Measurements from ENCODE around the gene CEP112.
"Not testable (repeated sequence)": the region's sequence is repeated elsewhere in the genome, so short reads cannot be mapped to it uniquely, and the experiment has no call there.

CEP112 gene

DNA sequence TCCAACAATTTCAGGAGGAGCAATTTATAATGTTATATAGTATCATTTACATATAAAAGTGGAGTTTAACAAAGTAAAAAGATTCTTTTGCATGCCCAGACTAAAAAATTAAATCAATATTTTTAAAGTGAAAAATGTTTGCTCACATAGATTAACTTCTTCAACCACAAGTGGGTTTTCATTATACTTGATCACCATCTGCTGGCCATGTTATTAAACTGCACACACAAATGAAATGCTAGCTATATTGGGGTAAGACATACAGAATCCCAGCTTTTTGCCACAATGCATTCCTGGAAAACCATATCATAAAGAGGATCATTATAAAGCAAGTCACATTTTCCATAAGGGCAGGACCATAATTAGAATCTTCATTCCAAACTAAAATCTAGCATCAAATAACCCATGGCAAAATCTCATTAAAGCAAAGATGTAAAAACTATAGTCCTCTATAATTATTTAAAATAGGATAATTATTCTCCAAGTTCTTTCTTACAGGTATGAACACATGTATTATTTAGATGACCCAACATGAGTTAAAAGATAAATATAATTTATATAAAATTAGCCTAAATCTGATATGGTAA, 26.3 kb downstream of the CEP112 start:
- peak; percentile 76 for FAIRE-seq
- DNase-seq (ENCODE audit: insufficient read length, low spot score) = peak; percentile 75

- FAIRE-seq; DNase-seq (ENCODE audit: insufficient read length, low spot score): not testable (repeated sequence)
Observed at GRCh38 chr17:66155055-66155454, 36.9 kb downstream of the CEP112 start.

DNA sequence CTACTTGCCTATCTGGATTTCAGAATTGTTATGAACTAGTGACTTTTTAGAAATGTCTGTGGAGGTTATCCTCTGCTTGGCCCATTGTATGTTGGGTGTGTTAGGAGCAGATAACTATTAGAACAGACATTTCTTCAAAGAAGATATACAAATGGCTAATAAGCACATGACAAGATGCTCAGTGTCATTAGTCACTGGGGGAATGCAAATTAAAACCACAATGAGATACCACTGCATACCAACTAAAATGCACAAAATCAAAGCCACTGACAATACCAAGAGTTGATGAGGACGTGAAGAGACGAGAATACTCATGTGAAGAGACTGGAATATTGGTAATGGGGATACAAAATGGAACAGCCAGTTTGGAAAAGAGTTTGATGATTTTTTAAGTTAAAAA, 39.2 kb downstream of the CEP112 start:
- FAIRE-seq = no peak

GRCh38 chr17:66150708-66151107, 41.2 kb downstream of the CEP112 start:
- FAIRE-seq (no peak), DNase-seq (ENCODE audit: insufficient read length, low spot score) (no peak)

More for the DNA sequence above, 39.2 kb downstream of the CEP112 start:
- DNase-seq (ENCODE audit: insufficient read length, low spot score) = no peak

DNA sequence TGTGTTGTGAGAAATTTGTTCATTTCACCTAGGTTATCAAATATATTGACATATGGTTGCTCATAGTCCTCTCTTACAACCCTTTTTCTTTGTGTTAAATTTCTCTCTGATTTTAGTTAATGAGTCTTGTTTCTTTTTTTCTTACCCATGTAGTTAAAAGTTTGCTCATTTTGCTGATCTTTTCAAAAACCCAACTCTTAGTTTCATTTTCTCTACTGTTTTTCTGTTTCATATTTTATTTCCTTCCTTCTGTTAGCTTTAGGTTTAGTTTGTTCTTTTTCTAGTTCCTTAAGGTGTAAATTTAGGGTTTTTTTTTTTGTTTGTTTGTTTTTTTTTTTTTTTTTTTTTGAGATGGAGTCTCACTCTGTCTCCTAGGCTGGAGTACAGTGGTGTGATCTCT, 42.4 kb downstream of the CEP112 start:
- DNase-seq (ENCODE audit: insufficient read length, low spot score) = no peak
- FAIRE-seq = no peak

DNA sequence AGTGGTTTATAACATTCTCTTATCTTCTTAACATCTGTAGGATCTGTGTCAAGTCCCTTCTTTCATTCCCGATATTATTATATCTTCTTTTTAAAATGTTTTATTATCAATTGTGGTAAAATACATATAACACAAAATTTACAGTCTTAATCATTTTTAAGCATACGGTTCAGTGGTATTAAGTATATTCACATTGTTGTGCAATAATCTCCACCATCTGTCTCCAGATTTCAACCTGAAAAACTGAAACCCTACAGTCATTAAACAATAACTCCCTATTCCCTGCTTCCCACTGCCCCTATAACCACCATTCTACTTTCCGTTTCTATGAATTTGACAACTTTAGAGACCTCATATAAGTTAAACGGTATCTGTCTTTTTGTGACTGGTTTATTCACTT, 45.5 kb downstream of the CEP112 start:
- FAIRE-seq = no peak
- DNase-seq (ENCODE audit: insufficient read length, low spot score) = no peak

DNA sequence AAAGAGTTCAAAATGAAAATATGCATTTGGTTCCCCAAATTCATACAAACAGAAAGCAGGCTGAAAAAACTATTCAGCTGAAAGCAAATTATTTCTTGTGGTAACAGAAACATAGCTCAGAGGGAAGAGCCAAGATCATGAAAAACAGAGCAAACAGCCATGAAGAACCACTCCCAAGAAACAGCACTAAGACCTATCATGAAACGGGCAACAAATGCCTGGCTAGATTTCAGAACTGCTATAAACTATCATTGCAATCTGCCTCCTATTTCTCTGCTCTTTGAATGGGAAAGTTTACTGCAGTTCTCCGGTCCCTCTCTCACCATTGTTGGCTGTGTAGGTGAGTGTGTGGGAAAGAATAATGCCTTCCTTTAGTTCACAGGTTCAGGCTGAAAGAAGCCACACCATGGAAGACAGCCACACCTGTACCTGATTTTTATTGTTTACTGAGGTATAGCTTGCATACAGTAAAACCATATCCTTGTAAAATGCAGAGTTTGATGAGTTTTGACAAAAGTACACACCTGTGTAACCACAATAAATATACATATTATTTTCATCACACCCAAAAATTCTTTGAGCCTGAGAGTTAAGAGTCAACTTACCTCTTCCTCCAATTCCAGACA, 48.2 kb downstream of the CEP112 start:
- DNase-seq (ENCODE audit: insufficient read length, low spot score) = no peak
- no peak for FAIRE-seq

- FAIRE-seq = no peak
- DNase-seq (ENCODE audit: insufficient read length, low spot score) = no peak
Observed at GRCh38 chr17:66142428-66142827, 49.5 kb downstream of the CEP112 start.

- FAIRE-seq (no peak), DNase-seq (ENCODE audit: insufficient read length, low spot score) (no peak)
Observed at GRCh38 chr17:66138120-66138519, 53.8 kb downstream of the CEP112 start.

- no peak for FAIRE-seq
Observed at GRCh38 chr17:66135896-66136295, 56.0 kb downstream of the CEP112 start.

GRCh38 chr17:66135219-66135618, 56.7 kb downstream of the CEP112 start:
- DNase-seq (ENCODE audit: insufficient read length, low spot score) (no peak), FAIRE-seq (no peak)

More at GRCh38 chr17:66135896-66136295, 56.0 kb downstream of the CEP112 start:
- DNase-seq (ENCODE audit: insufficient read length, low spot score) = no peak

GRCh38 chr17:66129759-66130158, 62.2 kb downstream of the CEP112 start:
- no peak for DNase-seq (ENCODE audit: insufficient read length, low spot score)
- FAIRE-seq = no peak

- FAIRE-seq (no peak), DNase-seq (ENCODE audit: insufficient read length, low spot score) (no peak)
Observed at GRCh38 chr17:66126231-66126630, 65.7 kb downstream of the CEP112 start.

DNA sequence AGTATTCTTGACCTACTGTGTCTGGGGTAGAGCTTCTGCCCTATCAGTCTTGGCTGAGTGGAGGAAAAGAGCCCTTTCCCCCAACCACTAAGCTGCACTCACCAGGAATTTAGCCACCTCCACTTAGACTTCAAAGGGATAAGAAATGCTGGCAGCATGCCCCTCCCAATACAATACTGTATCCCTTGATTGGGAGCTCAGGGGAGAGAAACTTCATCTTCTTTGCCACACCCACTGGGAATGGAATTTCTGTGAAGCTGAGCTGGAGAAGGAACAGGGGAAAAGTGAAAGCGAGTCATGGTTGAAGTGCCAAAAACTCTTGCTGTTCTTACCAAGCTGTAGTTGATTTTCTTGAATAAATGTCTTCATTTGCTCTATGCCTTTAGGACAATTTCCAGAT, 68.8 kb downstream of the CEP112 start:
- FAIRE-seq (no peak), DNase-seq (ENCODE audit: insufficient read length, low spot score) (no peak)

GRCh38 chr17:66115246-66115645, 76.7 kb downstream of the CEP112 start:
- FAIRE-seq = no peak
- DNase-seq (ENCODE audit: insufficient read length, low spot score) = no peak

- no peak for FAIRE-seq
- DNase-seq (ENCODE audit: insufficient read length, low spot score) = no peak
Observed at GRCh38 chr17:66114609-66115008, 77.3 kb downstream of the CEP112 start.

DNA sequence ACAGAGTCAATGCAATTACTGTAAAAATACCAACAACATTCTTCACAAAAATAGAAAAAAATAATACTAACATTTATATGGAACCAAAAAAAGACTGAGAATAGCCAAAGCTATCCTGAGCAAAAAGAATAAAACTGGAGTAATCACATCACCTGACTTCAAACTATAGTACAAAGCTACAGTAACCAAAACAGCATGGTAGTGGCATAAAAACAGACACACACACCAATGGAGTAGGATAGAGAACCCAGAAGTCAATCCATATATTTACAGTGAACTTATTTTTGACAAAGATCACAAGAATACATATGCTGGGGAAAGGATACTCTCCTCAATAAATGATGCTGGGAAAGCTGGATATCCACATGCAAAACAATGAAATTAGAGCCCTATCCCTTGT, 84.2 kb downstream of the CEP112 start:
- FAIRE-seq (no peak), DNase-seq (ENCODE audit: insufficient read length, low spot score) (no peak)

GRCh38 chr17:66098040-66098439, 93.9 kb downstream of the CEP112 start:
- DNase-seq (ENCODE audit: insufficient read length, low spot score) (no peak), FAIRE-seq (no peak)

- DNase-seq (ENCODE audit: insufficient read length, low spot score) = no peak
- FAIRE-seq = no peak
Observed at GRCh38 chr17:66094727-66095126, 97.2 kb downstream of the CEP112 start.

GRCh38 chr17:66091445-66092080, 100.4 kb downstream of the CEP112 start:
- DNase-seq (ENCODE audit: insufficient read length, low spot score) (no peak), FAIRE-seq (no peak)

DNA sequence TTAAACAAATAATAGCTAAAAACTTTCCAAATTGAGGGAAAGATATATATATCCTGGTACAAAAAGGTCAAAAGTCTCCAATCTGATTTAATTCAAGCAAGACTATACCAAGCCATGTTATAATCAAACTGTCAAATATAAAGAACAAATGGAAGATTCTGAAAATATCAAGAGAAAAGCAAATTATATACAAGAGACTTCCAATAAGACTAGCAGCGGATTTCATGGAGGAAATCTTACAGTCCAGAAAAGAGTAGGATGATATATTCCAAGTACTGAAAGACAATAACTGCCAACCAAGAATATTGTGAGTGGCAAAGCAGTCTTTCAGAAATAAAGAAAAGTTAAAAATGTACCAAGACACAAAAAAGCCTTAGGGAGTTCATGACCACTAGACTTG, 102.2 kb downstream of the CEP112 start:
- FAIRE-seq = no peak
- DNase-seq (ENCODE audit: insufficient read length, low spot score) = no peak

DNA sequence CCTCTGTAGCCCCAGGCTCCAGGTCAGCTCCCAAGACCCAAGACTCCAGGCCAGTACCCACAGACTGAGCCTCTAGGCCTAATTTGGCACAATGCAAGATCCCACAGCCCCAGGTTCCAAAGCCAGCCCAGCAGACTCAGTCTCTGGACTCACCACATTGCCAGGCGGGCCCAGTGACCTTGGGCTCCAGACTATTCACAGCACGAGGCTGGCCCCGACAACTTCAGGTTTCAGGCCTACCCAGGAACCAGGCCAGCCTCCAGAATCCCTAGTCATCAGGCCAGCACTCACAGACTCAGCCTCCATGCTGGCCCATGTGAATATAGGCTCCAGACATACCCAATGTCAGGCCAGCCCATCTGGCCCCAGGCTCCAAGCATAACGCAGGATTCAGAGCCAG, 103.8 kb downstream of the CEP112 start:
- no peak for DNase-seq (ENCODE audit: insufficient read length, low spot score)
- FAIRE-seq = no peak

All from HTR-8/SVneo (cell line).